Renal cortex interstitium (tissue), 11 donors: ENCODE measurements around the gene PRSS38. TPM values are rescaled to one million over a fixed set of nuclear protein-coding genes. Genes with fewer than 3 reads are reported as not detected.

Source experiments
- DNase-seq, 11 donors: peaks; one replicate each; pipeline ENCODE4 v3.0.0-alpha.2; 2013; ENCODE audit warnings: low read depth in 9 of 11, low spot score in 4 of 11; ENCODE audit errors: extremely low read depth in 1 of 11
- polyA plus RNA-seq, 3 donors: library from polyadenylated mRNA; unstranded; fragments of 120-200 nt; gene quantifications; one replicate each; pipeline ENCODE4 v1.2.1, GENCODE V29; 2013; ENCODE audit not compliant: insufficient read length in 3 of 3

The PRSS38 gene
- polyA plus RNA-seq, 3 donors = not detected

DNA sequence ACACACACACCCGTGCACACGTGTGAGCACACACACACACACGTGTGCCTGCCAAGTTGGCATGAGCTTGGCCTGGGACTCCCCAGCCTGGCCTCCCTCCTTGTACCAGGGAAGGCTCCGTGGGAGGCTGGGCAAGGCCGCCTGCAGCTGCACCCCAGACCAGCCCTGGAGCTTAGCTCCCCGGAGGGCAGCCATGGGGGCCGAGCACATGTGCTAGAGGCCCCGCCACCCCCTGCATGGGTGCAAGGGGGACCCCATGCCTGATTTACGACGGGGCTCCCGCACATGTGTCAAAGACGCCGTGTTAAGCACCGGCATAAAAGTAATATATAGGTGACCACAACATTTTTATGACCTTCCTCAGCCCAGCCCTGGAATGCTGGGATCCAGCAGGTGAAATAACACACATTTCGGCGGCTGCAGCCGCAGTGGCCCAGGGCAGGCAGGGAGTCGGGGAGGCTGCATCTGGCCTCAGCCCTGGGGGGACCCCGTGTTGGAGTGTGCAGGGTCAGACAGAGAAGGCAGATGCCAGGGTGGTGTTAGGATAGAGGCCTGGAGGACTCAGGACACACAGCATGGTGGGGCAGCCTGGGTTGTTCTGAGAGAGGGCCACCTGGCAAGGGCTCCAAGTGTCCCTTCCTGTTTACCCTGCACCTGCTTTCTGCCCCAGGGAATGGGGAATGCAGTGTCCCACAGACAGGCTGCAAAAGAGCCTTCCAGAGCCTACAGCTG, 75.9 kb downstream of the PRSS38 start:
- DNase-seq = no peak

GRCh38 chr1:227891955-227892488, 76.5 kb downstream of the PRSS38 start:
- no peak for DNase-seq

DNA sequence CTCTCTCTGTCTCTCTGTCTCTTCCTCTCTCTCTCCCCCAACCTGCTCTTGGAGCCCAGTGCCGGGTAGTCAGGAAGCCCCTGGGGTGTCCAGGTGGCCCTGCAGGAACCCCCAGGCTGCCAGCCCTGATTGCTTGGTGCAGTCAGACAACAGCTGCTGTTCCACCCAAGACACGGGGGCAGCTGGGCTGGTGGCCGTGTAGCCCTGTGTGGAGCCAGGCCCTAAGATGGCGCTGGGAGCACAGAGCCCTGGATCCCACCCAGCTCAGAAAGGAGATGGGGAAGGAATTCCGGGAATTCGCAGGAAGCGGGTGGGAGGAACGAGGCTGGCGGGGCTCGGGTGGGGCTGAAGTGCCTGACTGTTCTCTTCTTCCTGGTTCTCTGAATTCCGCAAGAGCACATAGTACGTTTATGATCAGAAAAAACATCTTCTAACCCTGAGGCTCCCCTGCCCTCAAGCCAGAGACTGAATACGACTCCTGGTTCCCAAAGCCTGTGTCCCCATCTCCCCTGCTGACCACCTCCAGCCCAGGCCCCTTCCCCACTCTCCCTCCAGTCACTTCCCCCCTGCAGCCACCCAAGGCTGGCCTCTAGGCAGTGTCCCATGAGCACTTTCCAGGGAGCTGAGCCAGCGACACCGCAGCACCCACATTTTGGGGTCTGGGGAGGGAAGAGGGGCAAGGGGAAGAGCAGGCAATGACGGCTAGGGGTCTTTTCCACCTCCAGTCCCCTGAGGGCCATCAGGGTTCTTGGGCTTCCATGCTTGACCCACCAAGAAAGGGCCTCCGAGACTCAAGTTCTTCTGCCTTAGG, 77.2 kb downstream of the PRSS38 start:
- DNase-seq = no peak

DNA sequence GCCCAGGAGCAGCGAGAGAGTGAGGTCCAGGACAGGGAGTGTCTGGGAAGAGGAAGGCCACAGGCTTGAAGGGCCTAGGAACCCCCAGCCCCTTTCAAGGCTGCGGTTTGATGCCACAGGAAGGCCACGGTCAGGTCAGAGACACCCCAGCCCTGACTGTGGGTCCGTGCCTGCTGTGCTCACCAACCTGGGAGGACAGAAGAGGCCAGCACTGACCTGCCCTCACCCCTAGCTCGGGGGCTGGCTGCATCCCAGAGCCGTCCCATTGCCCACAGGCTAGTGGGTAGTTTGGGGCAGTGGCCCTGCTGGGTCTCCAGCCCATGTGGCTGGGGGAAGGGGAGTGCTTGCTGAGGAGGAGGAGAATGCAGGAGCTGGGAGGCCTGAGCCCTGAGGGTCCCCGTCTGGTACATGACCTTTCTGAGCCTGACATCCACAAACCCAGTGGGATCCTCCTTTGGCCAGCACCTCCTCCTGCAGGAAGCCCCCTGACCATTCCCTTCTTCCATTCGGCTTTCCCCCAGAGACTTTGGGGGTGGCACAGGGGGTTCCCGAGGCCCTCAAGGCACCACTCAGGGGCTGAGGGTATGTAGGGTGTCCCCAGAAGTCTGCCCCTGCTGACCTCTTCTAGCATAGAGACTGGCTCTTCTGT, 77.9 kb downstream of the PRSS38 start:
- DNase-seq = no peak

GRCh38 chr1:227893949-227894721, 78.7 kb downstream of the PRSS38 start:
- no peak for DNase-seq

GRCh38 chr1:227894831-227895451, 79.5 kb downstream of the PRSS38 start:
- DNase-seq = no peak

Other genes with a start within 250 kb of the PRSS38 start
- 10 to 100 TPM; 14.2 to 19.6 (median 17.4) TPM for gene JMJD4, start 80.4 kb upstream of the PRSS38 start, polyA plus RNA-seq
- gene SNAP47, start 80.2 kb upstream of the PRSS38 start, polyA plus RNA-seq = 10 to 100 TPM; 40.4 to 45.5 (median 41.7) TPM
- gene WNT9A, start 132.3 kb downstream of the PRSS38 start, polyA plus RNA-seq = 1 to 10 TPM; 1.2 to 1.9 (median 1.7) TPM
- under 1 TPM; 0.16 to 0.47 (median 0.32) TPM for gene WNT3A, start 191.3 kb downstream of the PRSS38 start, polyA plus RNA-seq